Stimulated activated CD8-positive, alpha-beta memory T cell treated with anti-CD3 and anti-CD28 coated beads, Interleukin-7, amount 100 ng/mL, for 4 hours (primary cell): Measurements from ENCODE around the gene NDUFAF7.
"Not testable (repeated sequence)": the region's sequence is repeated elsewhere in the genome, so short reads cannot be mapped to it uniquely, and the experiment has no call there.

ENCODE experiments used
- DNase-seq, 2 donors: peaks; one replicate each; pipeline ENCODE4 v3.0.0-alpha.2; 2020; ENCODE audit warnings: low read depth in 2 of 2

NDUFAF7 gene

GRCh38 chr2:37215250-37215649 lies 16.2 kb upstream of the NDUFAF7 start:
- no peak for DNase-seq

GRCh38 chr2:37219046-37219445 lies 12.4 kb upstream of the NDUFAF7 start:
- DNase-seq, result no peak

- no peak for DNase-seq
Measured at GRCh38 chr2:37223131-37223530, 8.3 kb upstream of the NDUFAF7 start.

GRCh38 chr2:37224063-37224462 lies 7.4 kb upstream of the NDUFAF7 start:
- DNase-seq, result no peak

- not testable (repeated sequence) for DNase-seq
Measured at GRCh38 chr2:37225129-37225528, 6.3 kb upstream of the NDUFAF7 start.

- no peak for DNase-seq
Measured at GRCh38 chr2:37226863-37227262, 4.6 kb upstream of the NDUFAF7 start.

- no peak for DNase-seq
Measured at GRCh38 chr2:37228788-37229187, 2.7 kb upstream of the NDUFAF7 start.

- no peak for DNase-seq
Measured at GRCh38 chr2:37230581-37230980, 877 bp upstream of the NDUFAF7 start.

GRCh38 chr2:37232131-37232933 lies 874 bp downstream of the NDUFAF7 start:
- no peak for DNase-seq

GRCh38 chr2:37243435-37243834 lies 12.0 kb downstream of the NDUFAF7 start:
- no peak for DNase-seq

- no peak for DNase-seq
Measured at GRCh38 chr2:37244017-37244416, 12.6 kb downstream of the NDUFAF7 start.

- no peak for DNase-seq
Measured at GRCh38 chr2:37244755-37245154, 13.3 kb downstream of the NDUFAF7 start.

GRCh38 chr2:37246205-37246604 lies 14.7 kb downstream of the NDUFAF7 start:
- no peak for DNase-seq

GRCh38 chr2:37250869-37251740 lies 19.6 kb downstream of the NDUFAF7 start:
- DNase-seq, result no peak

GRCh38 chr2:37262522-37262921 lies 31.1 kb downstream of the NDUFAF7 start:
- DNase-seq, result no peak

GRCh38 chr2:37263839-37264238 lies 32.4 kb downstream of the NDUFAF7 start:
- DNase-seq, result no peak

- DNase-seq, result no peak
Measured at GRCh38 chr2:37267685-37268084, 36.2 kb downstream of the NDUFAF7 start.

GRCh38 chr2:37268111-37268510 lies 36.7 kb downstream of the NDUFAF7 start:
- DNase-seq, result no peak

- no peak for DNase-seq
Measured at GRCh38 chr2:37271376-37272067, 40.1 kb downstream of the NDUFAF7 start.

- no peak for DNase-seq
Measured at GRCh38 chr2:37274359-37274965, 43.0 kb downstream of the NDUFAF7 start.

- no peak for DNase-seq
Measured at GRCh38 chr2:37276291-37276690, 44.8 kb downstream of the NDUFAF7 start.

- DNase-seq, result no peak
Measured at GRCh38 chr2:37281916-37282315, 50.5 kb downstream of the NDUFAF7 start.
